ENCODE data around the gene SELENOF. TPM values are rescaled to one million over a fixed set of nuclear protein-coding genes. Genes with fewer than 3 reads are reported as not detected.

SELENOF gene
- total and polyA plus RNA-seq, 2 of the 4 experiments (the other 2 are of a cell fraction), result 60.0 to 153 TPM

- Histone ChIP-seq H4K5ac (ENCODE audit: low read depth, low read length) (no peak overlapping the region), H2AFZ (replicated peaks; ENCODE audit: low read length, poor library complexity) (no peak overlapping the region), H3K36me3 (ENCODE audit: control insufficient read depth, insufficient read depth, low read length) (no peaks in the 10 kb centered on the region), H2AK9ac (replicated peaks; ENCODE audit: low read depth, low read length, poor library complexity) (no peak overlapping the region), H3K27me3 (ENCODE audit: control insufficient read depth, insufficient read depth, low read length) (no peaks in the 10 kb centered on the region), H2AK5ac (ENCODE audit: low read depth, low read length) (no peak overlapping the region), H3K56ac (ENCODE audit: extremely low read depth, insufficient read depth, low read length) (no peak overlapping the region), H2BK120ac (ENCODE audit: low read depth, low read length) (no peak overlapping the region), H4K20me1 (ENCODE audit: insufficient read depth, low read length) (no peaks in the 10 kb centered on the region), H2BK5ac (ENCODE audit: low read depth, low read length, poor library complexity, severe bottlenecking) (no peak overlapping the region), H4K8ac (ENCODE audit: low read depth in 2 of 2, low read length in 2 of 2) (no peak overlapping the region), H3K27ac (ENCODE audit: insufficient read depth, low read length) (no peak overlapping the region), H3K9me1 (ENCODE audit: insufficient read depth, low read length) (no peaks in the 10 kb centered on the region; the same call in 1 of the 2 replicates), H3K4me2 (ENCODE audit: low read depth, low read length) (no peak overlapping the region), H3K9me3 (ENCODE audit: control insufficient read depth, insufficient read depth, low read length) (no peaks in the 10 kb centered on the region), H3K23ac (ENCODE audit: low read depth, low read length) (no peak overlapping the region), H3K14ac (replicated peaks; ENCODE audit: low read depth, low read length) (no peak overlapping the region), H3K18ac (ENCODE audit: low read depth, low read length) (no peak overlapping the region), H3K4ac (ENCODE audit: low read depth, low read length) (no peak overlapping the region), H3K4me3 (ENCODE audit: insufficient read depth, low read depth, low read length) (no peak overlapping the region), H4K91ac (ENCODE audit: insufficient read depth, low read depth, low read length) (no peak overlapping the region), H3K79me1 (ENCODE audit: low read depth in 1 of 2, low read length in 2 of 2) (peaks cover 9 to 14% of the 10 kb centered on the region in 2 experiments; a peak in 3 of 4 replicates), H2BK15ac (ENCODE audit: low read depth, low read length) (no peak overlapping the region), H2BK20ac (ENCODE audit: low read depth, low read length) (no peak overlapping the region), H3K4me1 (ENCODE audit: control insufficient read depth, insufficient read depth, low read length) (0 out of 2 replicates have a peak, but pooled peaks cover 2% of the 10 kb centered on the region), H3K9ac (ENCODE audit: low read depth, low read length) (no peak overlapping the region)
- no peak for TF ChIP-seq MXI1 (IDR thresholded peaks at IDR 0.05; ENCODE audit: borderline replicate concordance, low read depth, low read length)
- no peak for TF ChIP-seq RFX5 (IDR thresholded peaks at IDR 0.05; ENCODE audit: low read depth, low read length)
- TF ChIP-seq MAZ (IDR thresholded peaks at IDR 0.05; ENCODE audit: borderline replicate concordance, low read depth, low read length), result no peak
- TF ChIP-seq RAD21 (IDR thresholded peaks at IDR 0.05; ENCODE audit: low read length), result no peak
- no peak for TF ChIP-seq SMC3 (IDR thresholded peaks at IDR 0.05; ENCODE audit: low read depth, low read length)
- TF ChIP-seq MAFK (IDR thresholded peaks at IDR 0.05; ENCODE audit: low read depth, low read length), result no peak
- no peak for TF ChIP-seq NFE2L2 (IDR thresholded peaks at IDR 0.05; ENCODE audit: low read depth, low read length)
- in situ Hi-C loops (cut with MboI; ENCODE audit: low sequenced_read_pairs), result loop anchor here (10.0 to 25.0 kb wide), 2 partner anchors 121 to 568 kb away; partner anchors contain the start of gene ODF2L
- ChIA-PET CTCF (no interaction called here), POLR2A (ENCODE audit: unreplicated experiment) (no interaction called here)
- no peak for DNase-seq
- BruUV-seq (replicated peaks), result no TSS peak
- ATAC-seq (ENCODE audit: low read depth), result no peak
- dilution Hi-C loops (cut with HindIII; ENCODE audit: low sequenced_read_pairs, unreplicated experiment), result no loop called here
- WGBS, 2 experiments (ENCODE audit: extremely low coverage in 2 of 2, insufficient read length in 1 of 2), result no CpG with 5 or more reads among the region's 3 CpGs
- intact Hi-C loops (cut with micrococcal nuclease), result no loop called here
These were observed 41.8 kb upstream of the SELENOF start for GRCh38 chr1:86955678-86956077.

Data from IMR-90 (cell line).